ENCODE measurements around the gene CERS6. TPM values are rescaled to one million over a fixed set of nuclear protein-coding genes. Genes with fewer than 3 reads are reported as not detected.

Gene CERS6
- total RNA-seq, 1 donor = 16.0 TPM

DNA sequence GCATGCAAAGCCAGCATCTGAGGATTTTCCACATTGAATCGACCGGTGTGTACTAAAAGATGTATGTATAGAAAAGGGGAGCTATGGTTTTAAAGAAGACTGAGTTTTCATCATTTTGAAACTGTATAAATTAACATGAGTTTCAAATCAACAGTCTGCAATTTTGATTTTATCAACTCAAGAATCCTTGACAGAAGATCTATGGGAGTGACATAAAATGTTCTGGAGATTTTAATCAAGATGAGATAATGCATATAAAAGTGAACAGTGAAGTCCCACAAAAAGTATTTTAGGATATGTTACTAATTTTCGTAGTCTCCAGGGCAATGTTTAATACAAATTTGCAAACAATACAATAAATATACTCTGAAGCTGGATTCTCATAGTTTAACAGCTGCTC is 24.0 kb upstream of the CERS6 start:
- TF ChIP-seq, protein P1, sequence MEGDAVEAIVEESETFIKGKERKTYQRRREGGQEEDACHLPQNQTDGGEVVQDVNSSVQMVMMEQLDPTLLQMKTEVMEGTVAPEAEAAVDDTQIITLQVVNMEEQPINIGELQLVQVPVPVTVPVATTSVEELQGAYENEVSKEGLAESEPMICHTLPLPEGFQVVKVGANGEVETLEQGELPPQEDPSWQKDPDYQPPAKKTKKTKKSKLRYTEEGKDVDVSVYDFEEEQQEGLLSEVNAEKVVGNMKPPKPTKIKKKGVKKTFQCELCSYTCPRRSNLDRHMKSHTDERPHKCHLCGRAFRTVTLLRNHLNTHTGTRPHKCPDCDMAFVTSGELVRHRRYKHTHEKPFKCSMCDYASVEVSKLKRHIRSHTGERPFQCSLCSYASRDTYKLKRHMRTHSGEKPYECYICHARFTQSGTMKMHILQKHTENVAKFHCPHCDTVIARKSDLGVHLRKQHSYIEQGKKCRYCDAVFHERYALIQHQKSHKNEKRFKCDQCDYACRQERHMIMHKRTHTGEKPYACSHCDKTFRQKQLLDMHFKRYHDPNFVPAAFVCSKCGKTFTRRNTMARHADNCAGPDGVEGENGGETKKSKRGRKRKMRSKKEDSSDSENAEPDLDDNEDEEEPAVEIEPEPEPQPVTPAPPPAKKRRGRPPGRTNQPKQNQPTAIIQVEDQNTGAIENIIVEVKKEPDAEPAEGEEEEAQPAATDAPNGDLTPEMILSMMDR (IDR thresholded peaks at IDR 0.05; ENCODE audit: insufficient read depth, low read depth, low read length) = no peak
- no peak for DNase-seq (ENCODE audit: low read depth)

DNA sequence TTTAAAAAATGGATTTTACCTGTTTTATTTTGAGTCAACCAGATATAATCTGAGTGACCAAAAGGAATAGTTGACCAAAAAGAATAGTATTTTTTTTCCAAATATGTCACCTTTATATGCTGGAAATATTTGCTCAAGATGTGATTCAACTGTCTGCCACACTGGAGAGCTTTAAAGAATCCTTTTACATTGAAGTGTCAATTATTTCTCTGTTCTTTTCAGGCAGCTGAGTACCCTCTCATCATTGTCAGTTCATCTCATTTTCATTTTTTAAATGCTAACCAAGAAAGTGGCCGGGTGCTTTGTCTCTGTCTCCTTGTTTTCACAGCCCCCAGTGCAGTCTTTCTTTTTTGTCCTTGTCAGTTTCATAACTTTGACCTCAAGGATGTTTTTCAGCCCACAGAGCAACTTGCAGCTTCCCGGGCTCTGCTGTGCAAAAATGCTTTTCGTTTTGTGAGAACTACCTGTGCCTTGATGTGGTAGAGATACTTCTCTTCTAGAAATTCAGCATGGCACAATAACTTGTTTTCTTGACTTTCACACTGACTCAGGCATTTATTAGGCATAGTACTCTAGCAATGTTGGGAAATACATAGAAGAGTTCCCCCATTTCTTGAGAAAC is 23.4 kb upstream of the CERS6 start:
- TF ChIP-seq, protein P1 (IDR thresholded peaks at IDR 0.05; ENCODE audit: insufficient read depth, low read depth, low read length) = no peak

More for the DNA sequence above, 24.0 kb upstream of the CERS6 start:
- H3K4me3 ChIP-seq (ENCODE audit: low read depth, low read length) = no peak overlapping the region

DNA sequence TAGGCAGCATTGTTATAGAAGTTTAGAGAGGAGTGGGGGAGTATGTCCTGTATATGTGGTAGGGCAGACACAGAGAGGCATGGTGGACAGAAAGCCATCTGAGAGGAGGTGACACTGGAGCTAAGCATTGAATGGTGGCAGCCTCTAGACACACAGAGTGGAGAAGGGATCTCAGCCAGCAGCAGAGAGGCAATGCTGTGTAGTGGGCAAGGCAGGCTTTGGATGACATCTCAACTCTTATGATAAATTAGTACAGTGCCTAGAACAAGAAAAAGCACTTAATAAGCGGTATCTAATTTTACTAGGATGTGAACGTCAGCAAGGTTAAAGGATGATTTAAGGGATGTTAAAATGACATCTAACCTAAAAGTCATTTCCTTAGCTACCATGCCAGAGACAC is 22.5 kb upstream of the CERS6 start:
- TF ChIP-seq, protein P1 (IDR thresholded peaks at IDR 0.05; ENCODE audit: insufficient read depth, low read depth, low read length) = no peak
- no peak overlapping the region for H3K4me3 ChIP-seq (ENCODE audit: low read depth, low read length)
- no peak for DNase-seq (ENCODE audit: low read depth)

More for the DNA sequence above, 23.4 kb upstream of the CERS6 start:
- DNase-seq (ENCODE audit: low read depth) = no peak
- no peak overlapping the region for H3K4me3 ChIP-seq (ENCODE audit: low read depth, low read length)

DNA sequence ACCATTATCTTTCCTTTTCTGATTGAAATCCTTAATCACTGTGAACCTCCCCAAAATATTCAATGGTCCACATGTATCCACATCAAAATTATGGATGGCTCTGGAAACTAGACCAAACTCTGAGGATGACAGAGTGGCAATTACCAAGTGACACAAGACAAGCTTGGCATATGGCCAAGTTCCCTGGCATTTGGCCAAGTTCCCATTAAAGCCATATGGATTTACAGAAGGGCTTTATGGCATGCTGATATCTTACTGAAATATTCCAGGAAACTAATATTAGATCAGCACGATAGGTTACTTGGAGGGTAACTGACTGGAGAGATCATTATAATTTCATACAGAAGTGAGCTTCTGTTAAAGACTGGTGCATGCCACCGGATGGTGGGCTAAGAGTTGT is 21.9 kb upstream of the CERS6 start:
- no peak overlapping the region for H3K4me3 ChIP-seq (ENCODE audit: low read depth, low read length)
- TF ChIP-seq, protein P1 (IDR thresholded peaks at IDR 0.05; ENCODE audit: insufficient read depth, low read depth, low read length) = no peak
- no peak for DNase-seq (ENCODE audit: low read depth)

- TF ChIP-seq, protein P1 (IDR thresholded peaks at IDR 0.05; ENCODE audit: insufficient read depth, low read depth, low read length) = no peak
- DNase-seq (ENCODE audit: low read depth) = no peak
- no peak overlapping the region for H3K4me3 ChIP-seq (ENCODE audit: low read depth, low read length)
These were observed 19.2 kb upstream of the CERS6 start for GRCh38 chr2:168436840-168437239.

DNA sequence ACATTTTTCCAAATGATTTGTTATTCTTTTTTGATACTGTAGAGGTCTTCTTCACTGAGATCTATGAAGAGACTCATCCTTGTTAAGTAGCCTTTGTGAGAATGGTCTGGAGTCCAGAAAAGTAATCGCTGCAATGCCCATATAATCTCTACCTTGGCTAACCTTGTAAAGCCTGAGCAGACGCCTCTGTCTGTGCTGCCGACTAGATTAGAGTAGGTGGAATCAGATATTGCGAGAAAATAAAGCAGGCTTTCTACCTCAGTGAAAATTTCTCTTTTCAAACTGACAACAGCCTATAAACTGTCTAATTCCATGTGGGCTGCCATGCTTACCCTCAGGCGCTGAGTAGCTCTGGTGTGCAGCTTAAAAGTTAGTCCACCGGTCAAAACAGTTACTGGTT is 17.5 kb upstream of the CERS6 start:
- TF ChIP-seq, protein P1 (IDR thresholded peaks at IDR 0.05; ENCODE audit: insufficient read depth, low read depth, low read length) = no peak
- DNase-seq (ENCODE audit: low read depth) = no peak
- no peak overlapping the region for H3K4me3 ChIP-seq (ENCODE audit: low read depth, low read length)

DNA sequence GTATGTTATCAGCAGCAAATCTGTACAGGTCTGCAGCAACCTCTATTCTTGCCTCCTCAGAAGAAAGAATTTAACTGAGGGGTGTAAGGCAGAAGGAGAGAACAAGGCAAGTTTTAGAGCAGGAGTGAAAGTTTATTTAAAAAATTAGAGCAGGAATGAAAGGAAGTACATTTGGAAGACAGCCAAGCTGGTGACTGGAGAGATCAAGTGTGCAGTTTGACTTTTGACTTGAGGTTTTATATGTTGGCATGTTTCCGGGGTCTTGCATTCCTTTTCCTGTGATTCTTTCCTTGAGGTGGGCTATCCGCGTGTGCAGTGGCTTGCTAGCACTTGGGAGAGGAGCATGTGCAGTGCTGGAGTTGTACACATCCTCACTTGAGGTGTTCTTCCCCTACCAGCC is 16.5 kb upstream of the CERS6 start:
- H3K4me3 ChIP-seq (ENCODE audit: low read depth, low read length) = no peak overlapping the region
- peak; percentile 21 for DNase-seq (ENCODE audit: low read depth)
- TF ChIP-seq, protein P1 (IDR thresholded peaks at IDR 0.05; ENCODE audit: insufficient read depth, low read depth, low read length) = no peak
